ENCODE results near the gene SPR. TPM values are rescaled to one million over a fixed set of nuclear protein-coding genes. Genes with fewer than 3 reads are reported as not detected.
A peak's percentile ranks its signal among the peaks of the same experiment; 100 is the strongest.

Gene SPR
- total and polyA plus RNA-seq, 2 donors (not counting 1 experiment from before 2014, with no cell fraction given) = 9.4 to 23.3 TPM

GRCh38 chr2:72938455-72938854 lies 51.2 kb downstream of the SPR start:
- H3K9me3 ChIP-seq (ENCODE audit: control insufficient read depth, insufficient read depth, low read depth, low read length) = no peaks in the 10 kb centered on the region
- no peak overlapping the region for H2AFZ ChIP-seq (ENCODE audit: low read length)
- H3K9ac ChIP-seq (ENCODE audit: insufficient read depth, low read length) = no peak overlapping the region
- no peaks in the 10 kb centered on the region for H3K36me3 ChIP-seq (ENCODE audit: control insufficient read depth, insufficient read depth, low read length)
- H3K27ac ChIP-seq (ENCODE audit: insufficient read depth, low read length) = no peak overlapping the region
- H3K4me1 ChIP-seq (ENCODE audit: control insufficient read depth, extremely low read depth, insufficient read depth, low read length) = peaks cover 3% of the 10 kb centered on the region
- no peak overlapping the region for H3K4me3 ChIP-seq (replicated peaks in 1 of 4; ENCODE audit: control extremely low read depth in 1 of 4, insufficient read depth in 1 of 4, low read depth in 3 of 4, low read length in 4 of 4)
- H3K4me2 ChIP-seq (ENCODE audit: extremely low read depth, insufficient read depth, low read length) = no peak overlapping the region
- no peaks in the 10 kb centered on the region for H3K79me2 ChIP-seq (ENCODE audit: control insufficient read depth, insufficient read depth, low read length)
- no peak for DNase-seq (ENCODE audit: low read depth in 2 of 2)
- peaks cover 13% of the 10 kb centered on the region for H3K27me3 ChIP-seq (ENCODE audit: control insufficient read depth, insufficient read depth, low read length)
- no peaks in the 10 kb centered on the region for H4K20me1 ChIP-seq (ENCODE audit: control insufficient read depth, extremely low read depth, insufficient read depth, low read length)
- TF ChIP-seq CTCF (conservative IDR thresholded peaks at IDR 0.05 in 1 of 2, IDR thresholded peaks at IDR 0.05 in 1 of 2; ENCODE audit: low read depth in 1 of 2, low read length in 2 of 2) (no peak), EZH2 (IDR thresholded peaks at IDR 0.05; ENCODE audit: low read length, missing control alignments) (no peak)

- no peaks in the 10 kb centered on the region for H4K20me1 ChIP-seq (ENCODE audit: control insufficient read depth, extremely low read depth, insufficient read depth, low read length)
- no peak overlapping the region for H3K4me3 ChIP-seq (replicated peaks in 1 of 4; ENCODE audit: control extremely low read depth in 1 of 4, insufficient read depth in 1 of 4, low read depth in 3 of 4, low read length in 4 of 4)
- H3K79me2 ChIP-seq (ENCODE audit: control insufficient read depth, insufficient read depth, low read length) = no peaks in the 10 kb centered on the region
- H2AFZ ChIP-seq (ENCODE audit: low read length) = no peak overlapping the region
- no peaks in the 10 kb centered on the region for H3K9me3 ChIP-seq (ENCODE audit: control insufficient read depth, insufficient read depth, low read depth, low read length)
- H3K4me2 ChIP-seq (ENCODE audit: extremely low read depth, insufficient read depth, low read length) = no peak overlapping the region
- H3K36me3 ChIP-seq (ENCODE audit: control insufficient read depth, insufficient read depth, low read length) = no peaks in the 10 kb centered on the region
- no peak for DNase-seq (ENCODE audit: low read depth in 2 of 2)
- peaks cover 3% of the 10 kb centered on the region for H3K4me1 ChIP-seq (ENCODE audit: control insufficient read depth, extremely low read depth, insufficient read depth, low read length)
- H3K27ac ChIP-seq (ENCODE audit: insufficient read depth, low read length) = no peak overlapping the region
- no peak for TF ChIP-seq EZH2 (IDR thresholded peaks at IDR 0.05; ENCODE audit: low read length, missing control alignments)
- TF ChIP-seq CTCF (conservative IDR thresholded peaks at IDR 0.05 in 1 of 2, IDR thresholded peaks at IDR 0.05 in 1 of 2; ENCODE audit: low read depth in 1 of 2, low read length in 2 of 2) = no peak
- H3K27me3 ChIP-seq (ENCODE audit: control insufficient read depth, insufficient read depth, low read length) = peaks cover 2% of the 10 kb centered on the region
- no peak overlapping the region for H3K9ac ChIP-seq (ENCODE audit: insufficient read depth, low read length)
Observed at GRCh38 chr2:72940361-72940760, 53.2 kb downstream of the SPR start.

- no peak overlapping the region for H2AFZ ChIP-seq (ENCODE audit: low read length)
- no peak overlapping the region for H3K27ac ChIP-seq (ENCODE audit: insufficient read depth, low read length)
- no peak overlapping the region for H3K4me3 ChIP-seq (replicated peaks in 1 of 4; ENCODE audit: control extremely low read depth in 1 of 4, insufficient read depth in 1 of 4, low read depth in 3 of 4, low read length in 4 of 4)
- no peaks in the 10 kb centered on the region for H4K20me1 ChIP-seq (ENCODE audit: control insufficient read depth, extremely low read depth, insufficient read depth, low read length)
- H3K9me3 ChIP-seq (ENCODE audit: control insufficient read depth, insufficient read depth, low read depth, low read length) = no peaks in the 10 kb centered on the region
- H3K9ac ChIP-seq (ENCODE audit: insufficient read depth, low read length) = no peak overlapping the region
- H3K4me2 ChIP-seq (ENCODE audit: extremely low read depth, insufficient read depth, low read length) = no peak overlapping the region
- peak; percentile 13 to 66 for DNase-seq (ENCODE audit: low read depth in 2 of 2)
- peaks cover 2% of the 10 kb centered on the region for H3K27me3 ChIP-seq (ENCODE audit: control insufficient read depth, insufficient read depth, low read length)
- TF ChIP-seq EZH2 (IDR thresholded peaks at IDR 0.05; ENCODE audit: low read length, missing control alignments) (no peak), CTCF (conservative IDR thresholded peaks at IDR 0.05 in 1 of 2, IDR thresholded peaks at IDR 0.05 in 1 of 2; ENCODE audit: low read depth in 1 of 2, low read length in 2 of 2) (no peak)
- no peaks in the 10 kb centered on the region for H3K36me3 ChIP-seq (ENCODE audit: control insufficient read depth, insufficient read depth, low read length)
- no peaks in the 10 kb centered on the region for H3K79me2 ChIP-seq (ENCODE audit: control insufficient read depth, insufficient read depth, low read length)
- peaks cover 3% of the 10 kb centered on the region for H3K4me1 ChIP-seq (ENCODE audit: control insufficient read depth, extremely low read depth, insufficient read depth, low read length)
Observed at GRCh38 chr2:72940786-72941185, 53.6 kb downstream of the SPR start.

Other genes with a start within 250 kb of the SPR start
- gene EXOC6B, start 61.4 kb upstream of the SPR start, total RNA-seq = 25.9 and 36.5 TPM in 2 replicates
- 24.9 and 26.3 TPM in 2 replicates for gene EXOC6B, start 61.4 kb upstream of the SPR start, polyA plus RNA-seq
- gene EMX1, start 30.1 kb downstream of the SPR start, total RNA-seq = not detected in 2 replicates
- gene EMX1, start 30.1 kb downstream of the SPR start, polyA plus RNA-seq = not detected in 2 replicates
- gene SFXN5, start 184.3 kb downstream of the SPR start, total RNA-seq = 10.0 and 13.9 TPM in 2 replicates
- 5.8 and 11.0 TPM in 2 replicates for gene SFXN5, start 184.3 kb downstream of the SPR start, polyA plus RNA-seq
- 22.3 and 35.0 TPM in 2 replicates for gene RAB11FIP5, start 225.5 kb downstream of the SPR start, total RNA-seq
- gene RAB11FIP5, start 225.5 kb downstream of the SPR start, polyA plus RNA-seq = 27.7 TPM in 2 replicates

Measured in fibroblast of lung (primary cell).